GM19099 (cell line): ENCODE results near the gene ZNF600.

ENCODE experiments used
- POLR2A ChIP-seq: IDR thresholded peaks from 3 replicates; pipeline ENCODE4 v1.6.1; 2011; ENCODE audit warnings: low read depth; ENCODE audit not compliant: insufficient read length; ENCODE audit errors: extremely low read depth

ZNF600 gene

GRCh38 chr19:52786464-52787354 lies at the start of gene ZNF600:
TSS of gene ZNF600 (minus strand) at chr19:52786791. CDS start at chr19:52778888, 7,903 bp downstream.
- TF ChIP-seq POLR2A, result peak; percentile 67

DNA sequence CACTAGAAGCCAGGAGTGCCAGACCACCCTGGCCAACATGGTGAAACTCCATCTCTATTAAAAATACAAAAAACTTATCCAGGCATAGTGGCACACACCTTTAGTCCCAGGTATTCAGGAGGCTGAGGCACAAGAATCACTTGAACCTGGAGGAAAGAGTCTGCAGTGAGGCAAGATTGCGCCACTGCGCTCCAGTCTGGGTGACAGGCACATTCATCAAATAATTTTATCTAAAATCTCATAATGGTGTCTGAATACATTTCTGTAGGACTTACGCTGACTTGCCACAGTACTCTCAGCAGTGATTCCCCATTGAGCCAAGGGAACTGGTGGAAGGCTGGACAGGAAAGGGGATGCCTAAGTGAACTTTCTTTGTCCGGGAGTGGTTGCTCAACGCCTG lies 39.2 kb upstream of the ZNF600 start:
- TF ChIP-seq POLR2A, result no peak

DNA sequence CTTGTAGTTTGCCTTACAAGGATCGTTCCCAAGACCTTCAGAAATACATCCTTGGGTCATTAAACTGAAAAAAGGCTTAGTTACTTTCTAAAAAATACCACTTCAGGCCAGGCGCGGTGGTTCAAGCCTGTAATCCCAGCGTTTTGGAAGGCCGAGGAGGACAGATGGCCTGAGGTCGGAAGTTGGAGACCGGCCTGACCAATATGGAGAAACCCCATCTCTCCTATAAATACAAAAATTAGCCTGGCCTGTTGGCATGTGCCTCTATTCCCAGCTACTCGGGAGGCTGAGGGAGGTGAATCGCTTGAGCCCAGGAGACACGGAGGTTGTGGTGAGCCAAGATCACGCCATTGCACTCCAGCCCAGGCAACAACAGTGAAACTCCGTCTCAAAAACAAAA lies 37.1 kb upstream of the ZNF600 start:
- no peak for TF ChIP-seq POLR2A

GRCh38 chr19:52821204-52821960 lies 34.8 kb upstream of the ZNF600 start, which contains the start of gene ZNF28:
TSS of gene ZNF28 (minus strand) at chr19:52821633. CDS start at chr19:52817958, 3,675 bp downstream.
- peak; percentile 36 for TF ChIP-seq POLR2A

DNA sequence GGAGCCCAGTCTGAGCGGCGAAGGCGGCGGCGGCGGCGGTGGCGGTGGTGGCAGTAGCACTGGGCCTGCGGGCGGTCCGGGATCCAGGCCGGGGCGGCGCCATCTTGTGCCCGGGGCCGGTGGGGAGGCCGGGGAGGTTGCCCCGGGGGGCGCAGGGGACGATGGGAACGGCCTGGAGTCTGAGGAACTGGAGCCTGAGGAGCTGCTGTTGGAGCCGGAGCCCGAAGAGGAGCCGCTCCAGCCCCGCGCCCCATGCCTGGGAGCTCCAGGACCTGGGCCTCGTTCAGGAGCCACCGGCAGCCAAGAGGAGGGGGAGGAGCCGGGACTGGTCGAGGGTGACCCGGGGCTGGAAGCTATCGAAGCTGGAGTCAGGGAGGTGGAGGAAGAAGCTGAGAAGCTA lies 23.2 kb upstream of the ZNF600 start:
- no peak for TF ChIP-seq POLR2A

GRCh38 chr19:52789440-52789839 lies 2.8 kb upstream of the ZNF600 start:
- no peak for TF ChIP-seq POLR2A

GRCh38 chr19:52786078-52786463 lies 520 bp downstream of the ZNF600 start:
- no peak for TF ChIP-seq POLR2A

DNA sequence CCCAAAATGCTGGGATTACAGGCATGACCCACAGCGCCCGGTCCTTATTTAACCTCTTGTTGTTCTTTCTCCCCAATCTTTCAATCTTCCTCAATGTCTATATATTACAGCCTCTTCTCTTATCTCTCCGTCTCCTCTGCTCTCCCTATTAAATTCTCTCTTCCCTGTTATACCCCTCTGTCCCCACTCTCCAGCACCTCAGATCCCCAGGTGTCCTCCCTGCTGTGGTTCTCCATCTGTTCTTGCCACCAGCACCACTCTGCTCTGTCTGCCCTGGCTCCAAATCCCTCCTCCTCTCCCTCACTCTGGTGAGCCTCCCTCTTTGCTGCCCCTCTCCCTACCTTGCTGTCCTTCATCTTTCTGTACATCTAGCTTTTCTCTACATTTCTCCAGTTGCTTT lies 1.1 kb downstream of the ZNF600 start:
- no peak for TF ChIP-seq POLR2A

DNA sequence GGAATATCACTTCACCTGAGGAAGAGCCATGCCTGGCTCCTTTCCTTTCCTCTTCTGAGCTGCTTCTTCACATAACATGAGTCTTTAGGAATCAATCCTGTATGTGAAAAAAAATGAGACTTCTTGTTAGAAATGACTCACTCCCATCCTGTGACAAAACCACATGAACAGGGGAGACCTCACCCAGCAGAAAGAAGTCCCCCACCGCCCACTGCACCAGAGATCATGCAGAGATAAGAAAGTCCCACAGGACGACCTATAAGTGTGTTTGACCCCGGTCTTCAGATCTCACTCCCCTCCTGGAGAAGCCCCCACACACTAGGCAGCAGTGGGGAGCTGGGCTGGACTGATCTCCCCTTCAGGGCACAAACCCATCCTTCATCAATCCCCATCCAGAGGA lies 7.8 kb downstream of the ZNF600 start:
- no peak for TF ChIP-seq POLR2A

GRCh38 chr19:52749780-52750179 lies 36.8 kb downstream of the ZNF600 start:
- no peak for TF ChIP-seq POLR2A

DNA sequence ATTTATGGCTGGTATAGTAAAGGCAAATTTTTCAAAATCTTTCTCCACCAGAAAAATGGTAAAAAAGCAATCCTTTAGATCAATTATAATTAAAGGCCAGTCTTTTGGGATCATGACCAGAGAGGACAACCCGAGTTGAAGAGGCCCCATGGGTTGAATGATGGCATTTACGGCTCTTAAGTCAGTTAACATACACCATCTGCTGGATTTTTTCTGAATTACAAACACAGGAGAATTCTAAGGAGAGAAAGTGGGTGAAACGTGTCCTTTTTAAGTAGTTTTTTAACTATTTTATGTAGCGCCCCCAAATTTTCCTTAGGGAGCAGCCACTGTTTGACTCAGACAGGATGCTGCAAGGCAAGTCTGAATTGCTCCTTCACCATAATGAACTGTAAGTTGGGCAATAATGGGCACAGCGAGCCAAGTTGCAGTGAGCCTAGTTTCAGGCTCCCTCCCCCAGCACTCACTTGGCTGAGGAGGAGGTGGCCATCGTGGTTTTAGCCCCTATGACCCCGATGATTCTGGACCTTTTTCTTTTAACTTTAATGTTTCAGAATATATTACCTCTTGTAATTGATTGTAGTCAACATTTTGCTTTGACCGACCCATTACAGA lies 38.1 kb downstream of the ZNF600 start:
- TF ChIP-seq POLR2A, result no peak

DNA sequence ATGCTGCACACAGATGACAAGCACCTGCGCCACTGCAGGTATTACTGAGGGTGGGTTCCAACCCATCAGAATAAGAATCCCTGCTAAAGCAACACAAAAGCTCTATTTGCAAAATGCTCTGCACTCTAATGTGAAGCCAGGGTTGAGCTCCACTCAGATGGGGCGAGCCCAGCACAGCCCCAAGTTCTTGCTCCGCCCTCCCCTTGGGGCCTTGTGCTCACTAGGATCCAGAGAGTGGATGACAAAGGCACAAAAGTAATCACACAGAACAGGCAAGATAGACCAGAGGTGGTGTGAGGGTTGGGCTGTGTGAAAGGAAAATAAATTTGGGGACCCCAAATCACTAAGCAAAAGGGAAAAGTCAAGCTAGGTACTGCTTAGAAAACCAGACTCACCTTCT lies 43.5 kb downstream of the ZNF600 start:
- TF ChIP-seq POLR2A, result no peak

GRCh38 chr19:52742516-52742915 lies 44.1 kb downstream of the ZNF600 start:
- no peak for TF ChIP-seq POLR2A

- TF ChIP-seq POLR2A, result no peak
Measured at GRCh38 chr19:52741951-52742485, 44.6 kb downstream of the ZNF600 start.

DNA sequence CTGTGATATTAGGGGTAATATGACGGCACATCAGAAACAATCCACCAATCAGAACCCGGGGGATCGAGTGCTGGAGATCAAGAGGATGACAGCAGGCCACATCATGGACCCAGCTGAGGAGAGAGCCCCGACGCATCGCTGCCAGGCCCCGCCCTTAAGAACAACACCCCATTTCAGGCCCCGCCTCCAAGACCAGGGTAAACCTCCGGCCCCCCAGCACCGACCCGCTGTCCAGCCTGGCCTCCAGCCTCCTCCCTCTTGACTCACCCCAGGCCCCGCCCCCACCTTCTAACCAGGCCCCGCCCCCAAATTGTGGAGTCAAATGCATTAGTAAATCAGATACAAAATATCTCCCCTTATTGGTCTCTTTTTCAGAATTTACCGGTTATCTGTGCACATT lies 47.0 kb downstream of the ZNF600 start:
- no peak for TF ChIP-seq POLR2A
